NCI-H2171 (cell line): ENCODE results near the gene TMEM175.
"Not testable (repeated sequence)": the region's sequence is repeated elsewhere in the genome, so short reads cannot be mapped to it uniquely, and the experiment has no call there.

ENCODE experiments used
- DNase-seq: peaks from one replicate; lab custom pipeline; 2025; lab: John Stamatoyannopoulos, UW

TMEM175 gene

GRCh38 chr4:970854-971520 is 38.7 kb downstream of the TMEM175 start:
- no peak for DNase-seq

- no peak for DNase-seq
Observed at GRCh38 chr4:971666-972500, 39.6 kb downstream of the TMEM175 start.

- no peak for DNase-seq
Observed at GRCh38 chr4:972651-973424, 40.6 kb downstream of the TMEM175 start.

GRCh38 chr4:973431-974397 is 41.5 kb downstream of the TMEM175 start, which contains the start of gene DGKQ:
TSS of gene DGKQ (minus strand) at chr4:973569. CDS start at chr4:973482, 87 bp downstream.
- peak; percentile 24 for DNase-seq

DNA sequence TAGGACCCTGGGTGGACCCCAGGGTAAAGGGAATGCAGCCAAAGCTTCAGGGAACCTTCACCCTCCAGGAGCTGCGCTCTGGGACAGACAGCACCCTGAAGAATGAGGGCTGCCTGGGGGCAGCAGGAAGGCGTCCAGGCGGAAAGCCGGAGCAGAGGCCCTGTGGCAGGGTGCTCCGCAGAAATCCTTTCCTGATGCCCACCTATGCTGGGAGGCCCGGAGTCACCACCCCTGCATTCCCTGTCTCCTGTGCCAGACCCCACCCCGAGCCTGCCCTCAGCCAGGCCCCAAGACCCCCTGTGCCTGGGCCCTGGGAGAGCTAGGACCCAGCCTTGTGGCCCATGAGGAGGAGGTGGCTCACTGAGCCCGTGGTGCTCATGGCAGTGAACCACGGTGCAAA is 42.4 kb downstream of the TMEM175 start:
- no peak for DNase-seq

- not testable (repeated sequence) for DNase-seq
Observed at GRCh38 chr4:976016-976415, 43.8 kb downstream of the TMEM175 start.

GRCh38 chr4:978957-979701 is 46.9 kb downstream of the TMEM175 start:
- no peak for DNase-seq

GRCh38 chr4:982291-982690 is 50.0 kb downstream of the TMEM175 start:
- DNase-seq = no peak

DNA sequence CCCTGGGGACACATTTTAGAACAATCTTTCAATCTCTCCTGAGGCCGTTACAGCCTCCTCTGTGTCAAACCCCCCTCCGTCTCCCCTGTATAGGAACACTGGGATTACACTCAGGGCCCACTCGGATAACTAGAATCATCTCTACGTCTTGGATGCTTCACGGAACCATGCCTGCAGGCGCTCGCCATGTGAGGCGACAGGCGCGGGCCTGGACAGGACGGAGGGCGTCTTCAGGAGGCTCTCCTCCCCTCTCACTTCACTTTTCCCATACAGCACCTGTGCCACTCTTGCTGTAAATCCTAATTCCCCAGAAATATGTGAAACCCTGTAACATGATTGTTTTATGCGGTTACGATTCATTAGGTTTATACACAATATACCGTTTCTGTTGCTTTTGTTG is 50.6 kb downstream of the TMEM175 start:
- DNase-seq = no peak

DNA sequence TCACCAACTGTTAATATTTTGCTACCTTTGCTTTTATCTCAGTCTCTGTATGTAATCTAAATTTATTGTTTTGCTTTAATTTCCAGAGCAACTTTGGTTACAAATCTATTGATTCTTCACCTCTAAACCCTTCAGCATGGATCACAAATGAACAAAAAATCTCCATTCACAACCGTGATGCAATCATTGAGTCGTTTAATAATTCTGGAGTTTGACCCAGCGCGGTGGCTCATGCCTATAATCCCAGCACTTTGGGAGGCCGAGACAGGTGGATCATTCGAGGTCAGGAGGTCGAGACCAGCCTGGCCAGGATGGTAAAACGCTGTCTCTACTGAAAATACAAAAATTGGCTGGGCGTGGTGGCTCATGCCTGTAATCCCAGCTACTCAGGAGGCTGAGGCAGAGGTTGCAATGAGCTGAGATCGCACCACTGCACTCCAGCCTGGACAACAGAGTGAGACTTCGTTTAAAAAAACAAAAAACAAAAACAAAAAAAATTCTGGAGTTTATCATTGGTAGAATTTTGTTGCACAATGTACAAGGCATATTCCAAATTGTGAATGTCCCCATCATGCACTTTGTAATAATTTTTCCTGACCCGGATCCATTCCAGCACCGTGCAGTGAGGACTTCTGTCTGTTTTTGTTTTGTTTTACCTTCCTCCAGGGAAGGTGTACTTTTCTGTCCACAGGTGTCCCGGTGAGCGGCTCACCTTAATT is 52.2 kb downstream of the TMEM175 start:
- no peak for DNase-seq

DNA sequence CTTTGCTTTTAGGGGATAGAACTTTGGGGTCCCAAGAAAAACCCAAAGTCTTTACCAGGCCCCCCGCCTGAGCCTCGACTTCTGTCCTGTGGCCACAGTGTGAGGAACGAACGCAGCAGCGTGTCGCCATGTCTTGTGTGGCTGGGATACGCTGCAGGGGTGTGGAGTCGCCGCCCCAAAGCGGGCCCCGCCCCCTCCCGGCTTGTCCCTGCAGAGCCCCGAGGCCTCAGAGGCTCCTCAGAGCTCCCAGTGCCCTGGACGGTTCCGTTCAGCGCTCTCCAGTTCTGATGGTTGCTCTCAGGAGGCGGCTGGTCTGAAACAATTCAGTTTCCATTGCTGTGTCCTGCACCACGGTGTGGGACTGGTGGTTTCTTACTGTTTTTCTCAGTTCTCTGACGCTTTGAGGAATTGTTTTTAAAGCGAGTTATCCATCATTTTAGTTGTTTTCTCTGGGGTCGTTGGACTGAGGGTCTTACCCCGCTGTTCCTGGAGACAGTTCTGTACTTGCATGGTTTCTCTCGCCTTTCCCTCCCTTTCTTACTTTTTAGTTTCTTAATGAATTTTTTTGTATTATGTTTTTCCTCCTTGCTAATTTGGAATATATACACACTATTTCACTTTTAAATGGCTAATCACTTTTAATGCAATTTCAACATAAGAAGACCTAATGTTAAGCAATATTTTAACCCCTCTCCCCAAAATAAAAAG is 53.0 kb downstream of the TMEM175 start:
- no peak for DNase-seq

DNA sequence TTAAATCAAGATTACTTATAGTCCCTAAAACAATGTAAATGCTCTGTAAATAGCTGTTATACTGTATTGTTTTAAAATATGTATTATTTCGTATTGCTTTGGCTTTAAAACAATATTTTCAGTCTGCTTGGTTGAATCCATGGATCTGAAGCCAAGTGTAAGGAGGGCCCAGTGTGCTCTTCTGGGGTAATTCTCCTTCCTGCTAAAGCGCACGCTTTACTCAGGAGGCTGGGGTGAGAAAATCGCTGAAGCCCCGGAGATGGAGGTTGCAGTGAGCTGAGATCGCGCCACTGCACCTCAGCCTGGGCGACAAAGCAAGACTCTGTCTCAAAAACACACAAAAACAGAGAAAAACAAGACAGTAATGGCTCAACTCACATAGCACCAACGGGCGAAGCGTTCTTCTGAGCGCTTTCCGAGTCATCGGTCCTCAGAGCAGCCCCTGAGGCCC is 54.2 kb downstream of the TMEM175 start:
- no peak for DNase-seq

DNA sequence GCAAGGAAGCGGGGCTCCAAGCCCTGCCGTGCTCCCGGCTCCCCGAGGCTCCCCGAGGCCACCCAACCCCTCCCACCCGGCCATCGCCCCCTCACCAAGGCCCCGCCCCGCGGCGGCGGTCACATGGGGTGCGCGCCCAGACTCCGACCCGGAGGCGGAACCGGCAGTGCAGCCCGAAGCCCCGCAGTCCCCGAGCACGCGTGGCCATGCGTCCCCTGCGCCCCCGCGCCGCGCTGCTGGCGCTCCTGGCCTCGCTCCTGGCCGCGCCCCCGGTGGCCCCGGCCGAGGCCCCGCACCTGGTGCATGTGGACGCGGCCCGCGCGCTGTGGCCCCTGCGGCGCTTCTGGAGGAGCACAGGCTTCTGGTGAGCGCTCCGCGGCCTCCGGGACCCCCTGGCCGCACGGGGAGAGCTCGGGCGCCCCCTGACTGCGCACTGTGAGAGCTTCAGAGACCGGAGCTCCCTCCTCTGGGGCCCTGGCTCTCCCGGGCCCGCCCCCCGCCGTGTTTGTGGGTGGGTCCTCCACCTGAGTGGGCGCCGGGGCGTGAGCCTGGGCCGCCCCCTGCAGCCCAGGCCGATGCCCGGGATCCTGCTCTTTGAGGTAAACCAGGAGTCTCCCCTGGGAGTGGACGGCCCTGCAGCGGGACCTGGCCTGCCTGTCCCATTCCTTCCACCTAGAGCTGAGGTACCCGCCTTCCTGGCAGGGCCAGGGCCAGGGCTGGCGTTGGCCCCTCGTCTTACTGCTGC is 54.8 kb downstream of the TMEM175 start, which contains the start of gene IDUA:
TSS of gene IDUA (plus strand) at position 166 of the 745 bp plus-strand sequence. CDS start at position 207, 41 bp downstream.
- DNase-seq = peak; percentile 56

GRCh38 chr4:987624-988513 is 55.6 kb downstream of the TMEM175 start:
- no peak for DNase-seq

GRCh38 chr4:988726-989721 is 56.8 kb downstream of the TMEM175 start:
- peak; percentile 35 for DNase-seq
